Measurements from ENCODE around the gene CAMK2N2. TPM values are rescaled to one million over a fixed set of nuclear protein-coding genes. Genes with fewer than 3 reads are reported as not detected.
A peak's percentile ranks its signal among the peaks of the same experiment; 100 is the strongest.

CAMK2N2 gene
- total and polyA plus RNA-seq, 2 donors (not counting 1 experiment from before 2014, with no cell fraction given), result not detected

DNA sequence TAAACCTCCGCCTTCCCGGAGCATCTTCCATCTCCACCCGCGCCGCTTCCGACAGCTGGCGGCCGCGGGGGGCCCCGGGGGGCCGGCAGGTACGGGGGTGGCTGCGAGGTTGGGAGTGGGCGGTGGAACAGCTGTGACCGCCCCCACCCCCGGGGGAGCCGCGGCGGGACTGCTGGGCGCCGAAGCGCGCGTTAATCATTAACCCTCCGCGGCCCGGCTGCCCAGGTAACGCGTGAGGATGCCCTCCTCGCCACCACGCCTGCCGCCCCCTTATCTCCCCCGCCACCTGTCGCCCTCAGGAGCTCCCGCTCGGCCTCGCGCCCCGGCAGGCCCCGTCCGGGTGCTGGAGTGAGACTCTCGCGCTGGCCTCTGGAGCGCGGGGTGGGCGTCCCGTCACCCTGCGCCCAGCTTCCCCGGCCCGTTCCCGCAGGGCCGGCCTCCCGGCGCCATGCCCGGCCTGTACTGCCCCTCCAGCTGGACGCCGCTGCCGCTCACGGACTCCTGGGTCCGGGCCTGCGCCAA lies 31.2 kb downstream of the CAMK2N2 start:
- ChIA-PET POLR2A (interaction anchor here (1.4 kb wide), 1 partner anchor 20 kb away, joined by 3 read pairs; the partner anchor contains the start of gene EEF1AKMT4), CTCF (interaction anchor here (1.0 to 1.6 kb wide), 3 partner anchors 10 to 334 kb away, joined by 3 to 6 read pairs (median 4); no protein-coding TSS in a partner anchor)
- Mint-ChIP-seq H3K9me3 (ENCODE audit: insufficient read depth) (no peaks in the 10 kb centered on the region), H3K4me3 (peak overlapping the region; percentile 85), H3K27me3 (peaks cover 42% of the 10 kb centered on the region), H3K4me1 (peaks cover 20% of the 10 kb centered on the region), H3K27ac (no peak overlapping the region)
- peaks cover 0 to 73% (median 39%) of the 10 kb centered on the region in 4 experiments for H3K27me3 ChIP-seq (replicated peaks in 1 of 4; ENCODE audit: control extremely low read depth in 1 of 4, control insufficient read depth in 3 of 4, insufficient read depth in 4 of 4, low read length in 3 of 4)
- WGBS (ENCODE audit: insufficient coverage), result 1% methylated on average over 57 of the region's 61 CpGs
- peak overlapping the region in 4 of 5 experiments; percentile 48 to 74 (median 60) for H3K4me3 ChIP-seq (ENCODE audit: control extremely low read depth in 1 of 5, extremely low read depth in 1 of 5, insufficient read depth in 1 of 5, low read depth in 2 of 5, low read length in 4 of 5)
- peak overlapping the region; percentile 82 for H2AFZ ChIP-seq (ENCODE audit: insufficient read depth, low read depth, low read length, poor library complexity, severe bottlenecking)
- H3K4me2 ChIP-seq (replicated peaks; ENCODE audit: low read depth, low read length, poor library complexity, severe bottlenecking), result peak overlapping the region; percentile 100
- TF ChIP-seq, protein P1, sequence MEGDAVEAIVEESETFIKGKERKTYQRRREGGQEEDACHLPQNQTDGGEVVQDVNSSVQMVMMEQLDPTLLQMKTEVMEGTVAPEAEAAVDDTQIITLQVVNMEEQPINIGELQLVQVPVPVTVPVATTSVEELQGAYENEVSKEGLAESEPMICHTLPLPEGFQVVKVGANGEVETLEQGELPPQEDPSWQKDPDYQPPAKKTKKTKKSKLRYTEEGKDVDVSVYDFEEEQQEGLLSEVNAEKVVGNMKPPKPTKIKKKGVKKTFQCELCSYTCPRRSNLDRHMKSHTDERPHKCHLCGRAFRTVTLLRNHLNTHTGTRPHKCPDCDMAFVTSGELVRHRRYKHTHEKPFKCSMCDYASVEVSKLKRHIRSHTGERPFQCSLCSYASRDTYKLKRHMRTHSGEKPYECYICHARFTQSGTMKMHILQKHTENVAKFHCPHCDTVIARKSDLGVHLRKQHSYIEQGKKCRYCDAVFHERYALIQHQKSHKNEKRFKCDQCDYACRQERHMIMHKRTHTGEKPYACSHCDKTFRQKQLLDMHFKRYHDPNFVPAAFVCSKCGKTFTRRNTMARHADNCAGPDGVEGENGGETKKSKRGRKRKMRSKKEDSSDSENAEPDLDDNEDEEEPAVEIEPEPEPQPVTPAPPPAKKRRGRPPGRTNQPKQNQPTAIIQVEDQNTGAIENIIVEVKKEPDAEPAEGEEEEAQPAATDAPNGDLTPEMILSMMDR (IDR thresholded peaks at IDR 0.05), result no peak
- TF ChIP-seq EZH2 (IDR thresholded peaks at IDR 0.05; ENCODE audit: borderline replicate concordance, insufficient read depth, low read depth, low read length, poor library complexity, severe bottlenecking), result peak; percentile 31
- H4K20me1 ChIP-seq (ENCODE audit: control insufficient read depth, insufficient read depth, low read length, poor library complexity, severe bottlenecking), result no peaks in the 10 kb centered on the region
- intact Hi-C loops (cut with micrococcal nuclease), result no loop called here
- peaks cover 15 to 25% of the 10 kb centered on the region in 2 donors for H3K4me1 ChIP-seq (ENCODE audit: control insufficient read depth in 2 of 2, insufficient read depth in 2 of 2, low read length in 2 of 2)
- peak overlapping the region; percentile 72 for H3K9ac ChIP-seq (ENCODE audit: low read length)
- H3K9me3 ChIP-seq (ENCODE audit: control extremely low read depth in 1 of 3, control insufficient read depth in 2 of 3, insufficient read depth in 1 of 3, low read length in 2 of 3), result peaks cover 0 to 3% (median 0%) of the 10 kb centered on the region in 3 donors
- no peak overlapping the region for H3K27ac ChIP-seq (ENCODE audit: low read length in 2 of 2)
- no peaks in the 10 kb centered on the region for H3K36me3 ChIP-seq (replicated peaks in 1 of 2; ENCODE audit: control extremely low read depth in 1 of 2, control insufficient read depth in 1 of 2, extremely low read depth in 1 of 2, insufficient read depth in 2 of 2, low read length in 1 of 2)
- ATAC-seq (ENCODE audit: low read depth) (no peak), DNase-seq (peak; percentile 37)
- no peaks in the 10 kb centered on the region for H3K79me2 ChIP-seq (ENCODE audit: control insufficient read depth, insufficient read depth, low read length)
